ENCODE measurements around the gene MEIS1.
A peak's percentile ranks its signal among the peaks of the same experiment; 100 is the strongest.

The MEIS1 gene

GRCh38 chr2:66571918-66572317 lies 137.0 kb downstream of the MEIS1 start:
- Histone ChIP-seq H3K4me3 (ENCODE audit: low read depth, low read length) (no peak overlapping the region), H3K27ac (ENCODE audit: extremely low read depth, low read depth, low read length) (no peak overlapping the region), H3K36me3 (ENCODE audit: control insufficient read depth in 2 of 2, insufficient read depth in 1 of 2, low read length in 2 of 2) (peaks cover 0 to 10% of the 10 kb centered on the region in 2 experiments; a peak in 1 of 3 replicates), H3K4me1 (ENCODE audit: control insufficient read depth, insufficient read depth, low read length) (peaks cover 20% of the 10 kb centered on the region; the same call in 1 of the 2 replicates), H3K9me3 (ENCODE audit: control insufficient read depth, insufficient read depth, low read depth, low read length) (no peaks in the 10 kb centered on the region)
- POLR2A ChIA-PET: interaction anchor here (0.8 kb wide), 1 partner anchor 135 kb away, joined by 3 read pairs; no protein-coding TSS in a partner anchor
- CTCF ChIA-PET: interaction anchor here (0.6 to 1.3 kb wide), 3 partner anchors 138 to 849 kb away, joined by 3 to 6 read pairs (median 4); no protein-coding TSS in a partner anchor
- TF ChIP-seq ZNF596 (tag by site-specific recombination; IDR thresholded peaks at IDR 0.05) (peak; percentile 86), SCRT2 (tag by site-specific recombination; IDR thresholded peaks at IDR 0.05) (no peak)

GRCh38 chr2:66572391-66572790 lies 137.5 kb downstream of the MEIS1 start:
- Histone ChIP-seq H3K9me3 (ENCODE audit: control insufficient read depth, insufficient read depth, low read depth, low read length) (no peaks in the 10 kb centered on the region), H3K36me3 (ENCODE audit: control insufficient read depth in 2 of 2, insufficient read depth in 1 of 2, low read length in 2 of 2) (peaks cover 0 to 10% of the 10 kb centered on the region in 2 experiments; a peak in 1 of 3 replicates), H3K4me1 (ENCODE audit: control insufficient read depth, insufficient read depth, low read length) (peaks cover 20% of the 10 kb centered on the region; the same call in 1 of the 2 replicates), H3K4me3 (ENCODE audit: low read depth, low read length) (no peak overlapping the region), H3K27ac (ENCODE audit: extremely low read depth, low read depth, low read length) (no peak overlapping the region)
- no peak for TF ChIP-seq KLF1 (tag by site-specific recombination; IDR thresholded peaks at IDR 0.05)
- no peak for TF ChIP-seq ZNF623 (tag by site-specific recombination; IDR thresholded peaks at IDR 0.05)
- TF ChIP-seq OSR2 (tag by site-specific recombination; IDR thresholded peaks at IDR 0.05): no peak
- TF ChIP-seq ZNF530 (tag by site-specific recombination; IDR thresholded peaks at IDR 0.05; ENCODE audit: low read depth): no peak
- TF ChIP-seq ZNF354C (tag by site-specific recombination; IDR thresholded peaks at IDR 0.05; ENCODE audit: borderline replicate concordance, low read depth): no peak
- no peak for TF ChIP-seq ZNF837 (tag by site-specific recombination; IDR thresholded peaks at IDR 0.05)
- no peak for TF ChIP-seq OVOL3 (tag by site-specific recombination; IDR thresholded peaks at IDR 0.05)
- no peak for TF ChIP-seq ZSCAN23 (tag by site-specific recombination; IDR thresholded peaks at IDR 0.05)
- TF ChIP-seq FEZF1 (tag by site-specific recombination; IDR thresholded peaks at IDR 0.05): no peak
- TF ChIP-seq ZNF280D (tag by site-specific recombination; IDR thresholded peaks at IDR 0.05): no peak
- TF ChIP-seq ZNF585B (tag by site-specific recombination; IDR thresholded peaks at IDR 0.05): no peak
- ChIA-PET CTCF (interaction anchor here (0.6 to 1.3 kb wide), 5 partner anchors 138 to 1079 kb away, joined by 3 to 6 read pairs (median 4); no protein-coding TSS in a partner anchor), POLR2A (interaction anchor here (0.8 kb wide), 1 partner anchor 135 kb away, joined by 3 read pairs; no protein-coding TSS in a partner anchor)

- Histone ChIP-seq H3K27ac (ENCODE audit: extremely low read depth, low read depth, low read length) (no peak overlapping the region), H3K4me1 (ENCODE audit: control insufficient read depth, insufficient read depth, low read length) (peaks cover 20% of the 10 kb centered on the region; the same call in 1 of the 2 replicates), H3K9me3 (ENCODE audit: control insufficient read depth, insufficient read depth, low read depth, low read length) (no peaks in the 10 kb centered on the region), H3K36me3 (ENCODE audit: control insufficient read depth in 2 of 2, insufficient read depth in 1 of 2, low read length in 2 of 2) (peaks cover 0 to 10% of the 10 kb centered on the region in 2 experiments; a peak in 1 of 3 replicates), H3K4me3 (ENCODE audit: low read depth, low read length) (no peak overlapping the region)
- no peak for TF ChIP-seq ZNF391 (tag by site-specific recombination; IDR thresholded peaks at IDR 0.05; ENCODE audit: borderline replicate concordance, low read depth)
- no peak for TF ChIP-seq ZNF488 (tag by site-specific recombination; IDR thresholded peaks at IDR 0.05)
- TF ChIP-seq SCRT2 (tag by site-specific recombination; IDR thresholded peaks at IDR 0.05): no peak
- TF ChIP-seq ZNF211 (tag by site-specific recombination; IDR thresholded peaks at IDR 0.05; ENCODE audit: low read depth): no peak
- no peak for TF ChIP-seq ZNF140 (tag by site-specific recombination; IDR thresholded peaks at IDR 0.05)
- no peak for TF ChIP-seq SP7 (tag by site-specific recombination; IDR thresholded peaks at IDR 0.05)
- TF ChIP-seq CTCF (tag by site-specific recombination; IDR thresholded peaks at IDR 0.05): no peak
- no peak for TF ChIP-seq ZNF423 (tag by site-specific recombination; IDR thresholded peaks at IDR 0.05)
- no peak for TF ChIP-seq ZSCAN16 (tag by site-specific recombination; IDR thresholded peaks at IDR 0.05)
- TF ChIP-seq HOXA7 (CRISPR knock-in tag; IDR thresholded peaks at IDR 0.05; ENCODE audit: borderline replicate concordance): no peak
- ChIA-PET POLR2A (no interaction called here), CTCF (no interaction called here)
These were observed 138.5 kb downstream of the MEIS1 start for GRCh38 chr2:66573416-66573815.

All from HEK293 (cell line).